Measurements from ENCODE around the gene GATA2.

- no peak for TF ChIP-seq POLR2AphosphoS5 (IDR thresholded peaks at IDR 0.05; ENCODE audit: low read depth, low read length)
- no peak for TF ChIP-seq REST (IDR thresholded peaks at IDR 0.05; ENCODE audit: insufficient read depth in 1 of 2, low read depth in 2 of 2, low read length in 1 of 2)
- no peak for TF ChIP-seq CTCF (IDR thresholded peaks at IDR 0.05)
Observed at GRCh38 chr3:128496019-128496601, 3.1 kb upstream of the GATA2 start.

Measured in Panc1 (cell line).